WTC11 (cell line): ENCODE measurements around the gene BFAR. TPM values are rescaled to one million over a fixed set of nuclear protein-coding genes. Genes with fewer than 3 reads are reported as not detected.

ENCODE experiments used
- ATAC-seq: fragments of 200-7000 bp; cut with Tn5 transposase; 2 replicates; pipeline ENCODE4 v1.10.0; 2021; ENCODE audit warnings: mild to moderate bottlenecking, moderate library complexity
- CTCF ChIA-PET: fragments of 300-600 bp; sonication (Branson Sonifier 250); formaldehyde crosslinking; loops from one replicate; lab custom pipeline; 2021; ENCODE audit warnings: antibody characterized with exemption; lab: Charles Lee
- POLR2A ChIA-PET: fragments of 350-600 bp; sonication (Branson Sonifier 250); formaldehyde crosslinking; loops from one replicate; lab custom pipeline; 2021; ENCODE audit warnings: antibody characterized with exemption; lab: Charles Lee
- DNase-seq: peaks from one replicate; pipeline ENCODE4 v3.0.0; 2021; ENCODE audit warnings: low spot score
- H3K27ac Mint-ChIP-seq: 2 replicates; pipeline ENCODE4 v1.8.0; 2021; ENCODE audit warnings: mixed read lengths
- H3K27me3 Mint-ChIP-seq: 2 replicates; pipeline ENCODE4 v1.8.0; 2021; ENCODE audit warnings: low read depth, mild to moderate bottlenecking, moderate library complexity, mixed read lengths
- H3K36me3 Mint-ChIP-seq: 2 replicates; pipeline ENCODE4 v1.8.0; 2021; ENCODE audit warnings: mixed read lengths
- H3K4me1 Mint-ChIP-seq: 2 replicates; pipeline ENCODE4 v1.8.0; 2022; ENCODE audit warnings: mixed read lengths
- H3K4me3 Mint-ChIP-seq: 2 replicates; pipeline ENCODE4 v1.8.0; 2021; ENCODE audit warnings: mild to moderate bottlenecking, moderate library complexity, mixed read lengths
- H3K9me3 Mint-ChIP-seq: 2 replicates; pipeline ENCODE4 v1.8.0; 2021; ENCODE audit warnings: mixed read lengths
- AFF4 ChIP-seq: sonication (generic); formaldehyde crosslinking; IDR thresholded peaks from 2 replicates; pipeline ENCODE4 v1.8.1; 2023; ENCODE audit warnings: mild to moderate bottlenecking, missing genetic modification reagents, borderline replicate concordance
- E2F5 ChIP-seq: sonication (generic); formaldehyde crosslinking; IDR thresholded peaks from 2 replicates; pipeline ENCODE4 v1.8.1; 2022; ENCODE audit warnings: mild to moderate bottlenecking, moderate library complexity, missing genetic modification reagents
- FOXP1 ChIP-seq: sonication (generic); formaldehyde crosslinking; IDR thresholded peaks from 2 replicates; pipeline ENCODE4 v1.8.0; 2022; ENCODE audit warnings: missing genetic modification reagents, mild to moderate bottlenecking, moderate library complexity, borderline replicate concordance
- GABPB1 ChIP-seq: sonication (generic); formaldehyde crosslinking; IDR thresholded peaks from 2 replicates; pipeline ENCODE4 v1.8.1; 2023; ENCODE audit warnings: mild to moderate bottlenecking, missing genetic modification reagents
- GRHL2 ChIP-seq: fragments of 250-450 bp; sonication (Bioruptor Pico); IDR thresholded peaks from 2 replicates; pipeline ENCODE4 v1.8.0; 2022; ENCODE audit warnings: mild to moderate bottlenecking, moderate library complexity; ENCODE audit not compliant: insufficient replicate concordance, severe bottlenecking
- HMGXB4 ChIP-seq: sonication (generic); formaldehyde crosslinking; IDR thresholded peaks from 2 replicates; pipeline ENCODE4 v1.8.1; 2023; ENCODE audit warnings: mild to moderate bottlenecking, moderate library complexity, missing genetic modification reagents
- MLX ChIP-seq: sonication (generic); formaldehyde crosslinking; IDR thresholded peaks from 2 replicates; pipeline ENCODE4 v1.8.1; 2023; ENCODE audit warnings: mild to moderate bottlenecking, missing genetic modification reagents, moderate library complexity
- NFATC4 ChIP-seq: fragments of 250-450 bp; sonication (Bioruptor Pico); IDR thresholded peaks from 2 replicates; pipeline ENCODE4 v1.9.0; 2021; ENCODE audit warnings: mild to moderate bottlenecking
- NFYB ChIP-seq: sonication (generic); formaldehyde crosslinking; conservative IDR thresholded peaks from 2 replicates; pipeline ENCODE4 v1.8.0; 2022; ENCODE audit warnings: low read depth, missing genetic modification reagents
- SMAD4 ChIP-seq: sonication (generic); formaldehyde crosslinking; IDR thresholded peaks from 2 replicates; pipeline ENCODE4 v1.8.0; 2022; ENCODE audit warnings: mild to moderate bottlenecking, missing genetic modification reagents
- TEAD4 ChIP-seq: sonication (generic); formaldehyde crosslinking; IDR thresholded peaks from 2 replicates; pipeline ENCODE4 v1.8.0; 2022; ENCODE audit warnings: mild to moderate bottlenecking, missing genetic modification reagents
- ZBTB21 ChIP-seq: sonication (generic); formaldehyde crosslinking; IDR thresholded peaks from 2 replicates; pipeline ENCODE4 v1.8.1; 2023; ENCODE audit warnings: mild to moderate bottlenecking, missing genetic modification reagents, borderline replicate concordance
- total RNA-seq: library from RNA; stranded (reverse); gene quantifications from 3 replicates; pipeline ENCODE4 v1.2.3, GENCODE V29; 2021
- TF ChIP-seq, protein P1 (sequence below): sonication (generic); formaldehyde crosslinking; IDR thresholded peaks from 2 replicates; pipeline ENCODE4 v1.8.0; 2022; ENCODE audit warnings: missing genetic modification reagents
- TF ChIP-seq, protein P2 (sequence below): sonication (generic); formaldehyde crosslinking; IDR thresholded peaks from 2 replicates; pipeline ENCODE4 v1.8.1; 2023; ENCODE audit warnings: mild to moderate bottlenecking, missing genetic modification reagents, moderate library complexity

The BFAR gene
- total RNA-seq, 1 experiment from 2014 or later: 70.3 TPM

DNA sequence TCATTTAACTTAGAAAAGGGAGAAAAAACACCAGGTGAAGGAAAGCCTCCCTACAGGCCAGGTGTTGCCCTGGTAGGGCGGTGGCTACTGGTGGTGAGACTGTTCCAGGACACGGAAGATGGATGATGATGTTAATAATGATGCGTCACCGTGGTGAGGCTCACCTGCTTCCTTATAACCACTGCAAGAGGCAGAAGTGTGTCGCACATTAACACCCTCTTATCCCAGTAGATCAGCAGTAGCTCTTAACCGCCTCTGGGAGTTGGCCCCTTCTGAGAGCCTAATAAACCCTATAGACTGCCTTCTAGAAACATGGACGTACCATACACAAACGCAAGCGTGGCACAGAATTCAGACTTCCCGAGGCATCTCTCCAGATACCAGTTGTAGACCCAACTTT lies 7.8 kb downstream of the BFAR start (continued):
- TF ChIP-seq GABPB1 (CRISPR knock-in tag): no peak

DNA sequence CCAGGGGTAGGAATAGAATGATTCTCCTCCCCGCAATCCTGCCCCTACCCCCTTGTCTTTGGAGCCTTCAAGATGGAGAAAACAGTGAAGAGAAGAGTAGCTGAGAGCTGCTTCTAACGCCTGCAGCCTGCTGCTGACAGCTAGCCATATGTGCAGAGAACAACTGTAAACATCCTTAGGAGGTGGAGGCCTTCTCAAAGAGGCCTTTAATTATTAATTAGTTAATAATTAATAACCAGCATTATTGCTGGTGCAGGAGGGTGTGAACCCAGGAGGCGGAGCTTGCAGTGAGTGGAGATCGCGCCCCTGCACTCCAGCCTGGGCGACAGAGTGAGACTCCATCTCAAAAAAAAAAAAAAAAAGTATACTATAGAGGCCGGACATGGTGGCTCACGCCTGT lies 8.5 kb downstream of the BFAR start:
- H3K4me3 Mint-ChIP-seq: no peak overlapping the region
- ChIA-PET POLR2A (interaction anchor here (0.8 to 2.1 kb wide), 2 partner anchors 11 to 137 kb away, joined by 6 to 11 read pairs; partner anchors contain the start of gene PARN), CTCF (no interaction called here)
- H3K27ac Mint-ChIP-seq: peak overlapping the region; percentile 2; the same call in 1 of the 2 replicates
- H3K4me1 Mint-ChIP-seq: peaks cover 38% of the 10 kb centered on the region
- TF ChIP-seq TEAD4 (CRISPR knock-in tag): no peak
- no peak for TF ChIP-seq E2F5 (CRISPR knock-in tag)
- TF ChIP-seq, protein P1, sequence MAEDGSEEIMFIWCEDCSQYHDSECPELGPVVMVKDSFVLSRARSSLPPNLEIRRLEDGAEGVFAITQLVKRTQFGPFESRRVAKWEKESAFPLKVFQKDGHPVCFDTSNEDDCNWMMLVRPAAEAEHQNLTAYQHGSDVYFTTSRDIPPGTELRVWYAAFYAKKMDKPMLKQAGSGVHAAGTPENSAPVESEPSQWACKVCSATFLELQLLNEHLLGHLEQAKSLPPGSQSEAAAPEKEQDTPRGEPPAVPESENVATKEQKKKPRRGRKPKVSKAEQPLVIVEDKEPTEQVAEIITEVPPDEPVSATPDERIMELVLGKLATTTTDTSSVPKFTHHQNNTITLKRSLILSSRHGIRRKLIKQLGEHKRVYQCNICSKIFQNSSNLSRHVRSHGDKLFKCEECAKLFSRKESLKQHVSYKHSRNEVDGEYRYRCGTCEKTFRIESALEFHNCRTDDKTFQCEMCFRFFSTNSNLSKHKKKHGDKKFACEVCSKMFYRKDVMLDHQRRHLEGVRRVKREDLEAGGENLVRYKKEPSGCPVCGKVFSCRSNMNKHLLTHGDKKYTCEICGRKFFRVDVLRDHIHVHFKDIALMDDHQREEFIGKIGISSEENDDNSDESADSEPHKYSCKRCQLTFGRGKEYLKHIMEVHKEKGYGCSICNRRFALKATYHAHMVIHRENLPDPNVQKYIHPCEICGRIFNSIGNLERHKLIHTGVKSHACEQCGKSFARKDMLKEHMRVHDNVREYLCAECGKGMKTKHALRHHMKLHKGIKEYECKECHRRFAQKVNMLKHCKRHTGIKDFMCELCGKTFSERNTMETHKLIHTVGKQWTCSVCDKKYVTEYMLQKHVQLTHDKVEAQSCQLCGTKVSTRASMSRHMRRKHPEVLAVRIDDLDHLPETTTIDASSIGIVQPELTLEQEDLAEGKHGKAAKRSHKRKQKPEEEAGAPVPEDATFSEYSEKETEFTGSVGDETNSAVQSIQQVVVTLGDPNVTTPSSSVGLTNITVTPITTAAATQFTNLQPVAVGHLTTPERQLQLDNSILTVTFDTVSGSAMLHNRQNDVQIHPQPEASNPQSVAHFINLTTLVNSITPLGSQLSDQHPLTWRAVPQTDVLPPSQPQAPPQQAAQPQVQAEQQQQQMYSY: no peak
- TF ChIP-seq NFYB (CRISPR knock-in tag): no peak
- TF ChIP-seq MLX (CRISPR knock-in tag): no peak
- no peak for TF ChIP-seq AFF4 (CRISPR knock-in tag)
- TF ChIP-seq GABPB1 (CRISPR knock-in tag): no peak
- TF ChIP-seq FOXP1 (CRISPR knock-in tag): no peak
- TF ChIP-seq GRHL2: no peak
- TF ChIP-seq ZBTB21 (CRISPR knock-in tag): no peak
- no peak for TF ChIP-seq NFATC4 (CRISPR knock-in tag)
- no peak for TF ChIP-seq SMAD4 (CRISPR knock-in tag)
- no peak for TF ChIP-seq HMGXB4
- TF ChIP-seq, protein P2, sequence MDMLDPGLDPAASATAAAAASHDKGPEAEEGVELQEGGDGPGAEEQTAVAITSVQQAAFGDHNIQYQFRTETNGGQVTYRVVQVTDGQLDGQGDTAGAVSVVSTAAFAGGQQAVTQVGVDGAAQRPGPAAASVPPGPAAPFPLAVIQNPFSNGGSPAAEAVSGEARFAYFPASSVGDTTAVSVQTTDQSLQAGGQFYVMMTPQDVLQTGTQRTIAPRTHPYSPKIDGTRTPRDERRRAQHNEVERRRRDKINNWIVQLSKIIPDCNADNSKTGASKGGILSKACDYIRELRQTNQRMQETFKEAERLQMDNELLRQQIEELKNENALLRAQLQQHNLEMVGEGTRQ (CRISPR knock-in tag): no peak
- DNase-seq (no peak), ATAC-seq (no peak)
- H3K9me3 Mint-ChIP-seq: no peaks in the 10 kb centered on the region
- no peaks in the 10 kb centered on the region for H3K27me3 Mint-ChIP-seq
- H3K36me3 Mint-ChIP-seq: peaks cover 36% of the 10 kb centered on the region
